NCI-H146 treated with DMSO at 0.1 percent for 48 hours (cell line): ENCODE data around the gene TPH1.
A peak's percentile ranks its signal among the peaks of the same experiment; 100 is the strongest.
"Not testable (repeated sequence)": the region's sequence is repeated elsewhere in the genome, so short reads cannot be mapped to it uniquely, and the experiment has no call there.

ENCODE experiments used
- DNase-seq: peaks from one replicate; lab custom pipeline; 2025; ENCODE audit not compliant: unreplicated experiment; lab: John Stamatoyannopoulos, UW

TPH1 gene

DNA sequence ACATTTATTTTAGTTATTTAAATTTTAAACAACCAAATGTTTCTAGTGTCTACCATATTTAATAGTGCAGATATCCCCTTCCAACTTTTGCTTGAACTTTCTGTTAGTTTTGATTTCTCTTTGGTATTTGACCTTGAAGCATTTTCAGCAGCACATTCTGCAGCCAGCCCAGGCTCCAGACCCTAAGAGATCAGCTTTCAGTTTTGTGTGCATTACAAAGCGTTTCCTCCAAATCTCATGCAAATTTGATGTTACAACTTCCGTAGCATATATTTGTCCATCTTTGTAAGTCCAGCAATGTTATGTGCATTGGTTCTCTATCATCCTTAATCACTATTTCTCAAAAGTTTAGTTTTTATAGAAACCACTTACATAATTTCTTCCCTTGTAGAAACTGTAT lies 18.6 kb downstream of the TPH1 start:
- no peak for DNase-seq

DNA sequence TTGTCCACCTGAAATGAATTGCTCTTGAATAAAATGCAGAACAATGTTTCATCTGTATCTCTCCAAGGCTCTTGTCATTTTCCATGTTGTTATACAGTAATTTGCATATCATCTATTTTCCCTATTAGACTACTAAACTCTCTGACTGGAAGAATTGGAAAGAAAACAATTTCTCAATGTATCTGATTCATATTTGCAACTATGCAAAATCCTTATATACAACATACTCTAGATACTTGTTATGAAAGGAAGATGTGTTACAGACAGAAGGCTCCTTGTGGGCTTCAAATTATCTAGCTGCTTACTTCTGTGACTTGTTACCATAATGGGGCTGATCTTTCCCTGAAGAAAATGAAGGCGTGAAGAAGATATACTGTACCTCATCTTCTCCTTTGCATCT lies 23.6 kb downstream of the TPH1 start:
- no peak for DNase-seq

DNA sequence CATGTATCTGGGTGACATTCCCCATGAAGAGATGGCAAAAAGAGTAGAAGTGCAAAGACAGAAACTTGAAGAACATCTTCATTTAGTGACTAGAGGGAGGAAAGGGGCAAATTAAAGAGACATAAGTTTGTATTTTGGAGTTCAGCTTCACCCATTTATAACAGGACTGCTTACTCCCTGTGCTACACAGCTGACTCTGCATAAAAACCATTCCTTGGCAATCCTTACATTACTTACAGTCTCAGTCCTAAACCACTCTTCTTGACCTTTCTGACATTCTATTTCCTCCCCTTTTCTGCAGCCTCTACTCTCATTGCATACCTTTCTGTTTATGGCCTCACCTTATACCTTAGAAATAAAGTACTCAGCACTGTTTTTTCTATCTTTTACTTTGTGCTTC lies 26.4 kb downstream of the TPH1 start:
- no peak for DNase-seq

DNA sequence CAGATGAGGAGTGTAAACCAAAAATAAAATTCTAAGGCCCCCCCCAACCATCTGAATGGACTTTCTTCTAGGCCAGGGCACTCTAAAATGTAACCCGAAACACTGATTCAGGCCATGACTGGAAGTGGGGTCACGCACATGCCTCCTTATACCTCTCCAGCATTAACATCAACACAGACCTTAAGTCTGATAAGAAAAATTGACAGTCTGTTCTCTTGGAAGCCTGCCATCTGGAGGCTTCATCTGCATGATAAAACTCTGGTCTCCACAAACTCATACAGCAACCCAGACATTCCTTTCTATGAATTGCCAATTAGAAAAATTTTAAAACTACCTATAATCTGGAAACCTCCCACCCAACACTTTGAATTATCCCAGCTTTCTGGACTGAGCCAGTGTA lies 29.3 kb downstream of the TPH1 start:
- DNase-seq: no peak

DNA sequence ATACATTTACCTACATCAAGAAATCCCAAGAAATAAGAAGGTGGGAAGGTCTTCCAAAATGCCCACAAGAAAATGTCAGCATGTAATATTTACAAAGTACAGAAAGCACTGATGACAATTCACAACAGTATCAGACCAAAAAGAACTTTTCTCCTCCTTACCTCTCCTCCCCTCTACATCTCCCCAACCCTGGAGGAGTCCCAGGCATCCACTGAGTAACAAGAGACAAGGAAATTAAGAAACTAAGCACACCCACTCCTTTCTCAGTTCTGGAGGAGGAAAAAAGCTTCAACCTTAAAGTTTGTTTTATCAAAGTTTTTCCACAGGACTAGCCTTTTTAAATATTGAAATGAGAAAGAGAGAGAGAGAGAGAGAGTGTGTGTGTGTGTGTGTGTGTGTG lies 31.2 kb downstream of the TPH1 start:
- no peak for DNase-seq

DNA sequence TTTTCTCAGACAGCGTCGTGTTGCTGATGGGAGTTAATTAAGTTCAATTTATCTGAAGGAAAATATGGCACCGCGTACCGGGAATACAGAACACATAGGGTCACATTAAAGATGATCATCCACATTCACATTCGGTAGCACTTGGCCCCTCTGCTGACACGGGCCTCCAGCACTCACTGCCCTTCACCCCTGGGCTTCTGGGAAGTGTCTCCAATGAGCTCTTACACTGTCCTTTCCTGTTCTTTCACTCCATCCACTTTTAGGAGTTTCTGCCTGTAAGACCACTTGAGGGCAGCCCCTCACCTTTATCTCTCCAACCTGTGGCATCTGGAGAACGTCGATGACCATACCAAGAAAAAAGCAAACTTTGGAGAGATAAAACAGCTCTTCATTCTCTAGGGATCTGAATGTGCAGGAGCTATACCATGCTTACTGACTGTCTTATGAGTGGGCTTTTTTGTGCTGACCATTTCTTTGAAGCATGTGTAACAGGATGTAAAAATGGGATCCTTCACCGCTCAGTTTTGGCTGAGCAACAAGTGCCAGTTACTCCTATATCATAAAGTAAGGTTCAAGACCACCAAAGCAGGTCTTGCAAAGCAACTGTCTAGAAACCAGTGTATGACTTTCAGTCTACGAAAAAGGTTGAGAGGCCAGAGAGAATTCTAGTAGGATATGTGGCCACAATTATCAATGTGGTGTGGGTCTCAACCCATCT lies 32.1 kb downstream of the TPH1 start:
- DNase-seq: peak; percentile 39

DNA sequence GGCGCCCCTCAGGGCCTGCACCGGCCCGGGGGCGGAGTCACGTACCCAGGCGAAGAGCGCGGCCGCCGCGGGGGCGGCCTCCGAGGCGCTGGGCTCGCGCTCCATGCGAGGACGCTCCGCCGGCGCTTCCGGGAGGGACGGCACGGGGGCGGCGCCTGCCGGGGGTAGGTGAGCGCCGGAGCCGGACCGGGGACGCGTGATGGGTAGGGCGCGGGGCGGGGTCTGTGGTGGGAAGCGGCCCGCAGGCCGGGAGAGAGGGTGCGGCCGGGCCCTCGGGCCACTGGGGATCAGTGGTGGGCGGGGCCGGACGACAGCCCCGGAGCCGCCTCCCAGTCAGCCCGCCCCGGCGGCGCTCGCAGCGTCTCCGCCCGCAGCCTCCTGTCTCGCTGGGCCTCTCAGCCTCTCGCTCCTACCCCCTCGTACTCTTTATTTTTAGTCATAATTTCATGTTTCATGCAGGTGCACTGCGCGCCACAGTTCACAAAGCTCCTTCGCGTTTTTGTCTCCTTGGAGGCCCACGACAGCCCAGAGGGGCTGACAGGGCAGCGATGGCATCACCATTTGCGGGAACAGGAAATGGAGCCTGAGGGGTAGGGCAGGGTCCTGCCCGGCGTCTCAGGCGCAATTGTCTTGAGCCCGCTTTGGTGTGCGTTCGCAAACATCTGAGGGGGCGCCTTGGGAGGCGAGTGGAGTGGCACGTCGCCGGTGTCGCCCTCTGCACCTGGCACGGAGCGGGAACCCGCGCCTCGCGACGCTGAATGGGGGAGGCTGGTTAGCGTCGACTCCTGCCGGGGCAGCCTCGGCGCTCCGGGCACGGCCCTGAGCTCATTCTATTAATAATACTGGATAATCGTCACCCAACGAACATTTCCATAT lies 32.9 kb downstream of the TPH1 start, which contains the start of gene SERGEF:
Gene SERGEF (minus strand): TSS at position 142 of the 876 bp plus-strand sequence. CDS start 37 bp downstream, at position 105.
- DNase-seq: peak; percentile 90

DNA sequence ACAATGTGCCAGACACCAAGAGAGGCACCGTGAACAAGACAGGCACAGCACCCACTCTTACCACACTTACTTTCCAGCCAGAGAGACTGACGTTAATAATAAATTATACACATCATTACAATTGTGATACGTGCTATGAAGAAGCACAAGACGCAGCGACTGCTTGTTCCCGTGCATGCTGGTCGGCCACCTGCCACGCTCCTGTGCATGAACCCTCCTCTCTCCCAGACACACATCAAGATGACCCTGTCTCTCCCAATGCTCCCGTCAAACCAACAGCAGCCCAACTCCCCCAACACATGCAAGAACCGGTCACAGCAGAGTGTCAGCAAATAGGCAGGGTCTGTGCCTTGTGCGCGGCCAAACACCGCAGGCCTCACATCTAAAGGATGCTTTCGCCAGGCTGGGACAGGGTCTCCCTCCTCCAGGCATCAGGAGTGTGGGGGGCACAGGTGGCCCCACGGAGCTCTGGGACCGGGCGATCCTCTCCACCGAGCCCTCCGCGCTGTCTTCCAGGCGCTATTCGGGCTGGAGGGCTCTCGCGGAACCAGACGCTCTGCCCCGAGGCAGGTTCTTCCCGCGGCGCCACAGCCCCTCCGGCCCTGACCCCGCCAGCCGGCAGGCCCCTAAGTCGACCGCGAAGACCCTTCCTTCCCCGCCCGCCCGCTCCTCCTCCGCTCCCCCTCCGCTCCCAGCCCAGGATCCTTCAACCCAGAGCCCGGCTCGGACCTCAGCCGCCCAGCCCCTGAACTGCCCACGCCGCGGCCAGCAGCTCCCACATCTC lies 33.8 kb downstream of the TPH1 start:
- DNase-seq: peak; percentile 26

DNA sequence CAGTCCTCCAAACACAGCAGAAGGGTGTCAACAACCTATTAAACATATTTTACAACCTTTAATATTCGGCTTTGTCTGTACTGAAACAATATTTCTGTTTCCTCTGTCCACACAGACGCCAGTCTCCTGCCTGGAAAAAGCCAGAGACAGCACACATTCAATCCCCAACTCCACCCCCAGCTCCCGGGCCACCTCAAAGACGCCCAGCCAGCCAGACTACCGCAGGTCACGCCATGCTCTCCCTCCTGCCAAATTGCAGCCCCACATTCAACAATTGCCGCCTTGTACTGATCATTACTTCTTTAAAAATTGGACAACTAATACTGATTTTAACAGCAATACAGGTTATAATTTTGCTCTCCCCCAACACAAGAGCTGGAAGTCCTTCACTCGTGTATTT lies 34.4 kb downstream of the TPH1 start:
- DNase-seq: no peak

DNA sequence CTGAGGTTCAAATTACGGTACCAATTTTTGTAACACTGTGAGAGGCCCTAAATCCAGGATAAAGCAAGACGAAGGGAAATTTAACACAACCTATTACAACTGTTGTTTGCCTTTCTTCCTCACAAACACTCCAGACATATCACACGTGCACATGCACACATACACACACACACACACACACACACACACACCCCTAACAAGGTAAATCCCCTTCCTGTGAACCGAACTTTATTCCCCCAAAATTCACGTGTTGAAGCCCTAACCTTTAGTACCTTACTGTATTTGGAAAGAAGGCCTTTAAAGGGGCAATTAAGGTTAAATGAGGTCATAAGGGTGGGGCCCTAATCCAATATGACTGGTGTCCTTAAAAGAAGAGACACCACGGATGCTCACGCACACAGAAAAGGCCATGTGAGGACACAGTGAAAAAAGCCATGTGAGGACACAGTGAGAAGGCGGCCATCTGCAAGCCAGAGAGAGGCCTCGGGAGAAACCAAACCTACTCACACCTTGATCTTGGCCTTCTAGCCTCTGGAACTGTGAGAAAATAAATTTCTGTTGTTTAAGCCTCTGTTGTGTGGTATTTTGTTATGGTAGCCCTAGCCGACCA lies 35.0 kb downstream of the TPH1 start:
- DNase-seq: no peak

DNA sequence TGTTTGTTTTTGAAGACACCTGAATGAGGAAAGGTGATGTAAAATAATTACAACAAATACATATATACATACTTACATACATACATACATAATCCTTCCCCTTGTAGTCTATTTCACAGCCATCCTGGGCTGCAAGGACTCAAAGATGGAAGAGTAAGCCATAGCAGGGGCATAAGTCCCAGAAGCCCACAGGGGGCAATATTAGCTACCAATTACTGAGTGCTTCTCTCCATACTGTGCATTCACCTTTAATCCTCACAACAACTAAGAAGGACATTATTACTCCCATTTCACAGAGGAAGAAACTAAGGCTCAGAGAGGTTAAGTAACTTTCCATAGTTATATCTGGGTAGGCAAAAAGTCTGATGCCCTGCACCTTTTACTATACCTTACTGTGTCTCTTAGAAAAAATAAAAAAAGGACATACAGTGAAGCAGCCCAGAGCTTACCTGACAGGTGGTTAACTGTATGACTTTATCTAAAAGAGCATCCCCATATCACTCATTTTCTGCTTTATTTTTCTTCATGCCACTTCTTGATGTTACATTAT lies 35.9 kb downstream of the TPH1 start:
- no peak for DNase-seq

DNA sequence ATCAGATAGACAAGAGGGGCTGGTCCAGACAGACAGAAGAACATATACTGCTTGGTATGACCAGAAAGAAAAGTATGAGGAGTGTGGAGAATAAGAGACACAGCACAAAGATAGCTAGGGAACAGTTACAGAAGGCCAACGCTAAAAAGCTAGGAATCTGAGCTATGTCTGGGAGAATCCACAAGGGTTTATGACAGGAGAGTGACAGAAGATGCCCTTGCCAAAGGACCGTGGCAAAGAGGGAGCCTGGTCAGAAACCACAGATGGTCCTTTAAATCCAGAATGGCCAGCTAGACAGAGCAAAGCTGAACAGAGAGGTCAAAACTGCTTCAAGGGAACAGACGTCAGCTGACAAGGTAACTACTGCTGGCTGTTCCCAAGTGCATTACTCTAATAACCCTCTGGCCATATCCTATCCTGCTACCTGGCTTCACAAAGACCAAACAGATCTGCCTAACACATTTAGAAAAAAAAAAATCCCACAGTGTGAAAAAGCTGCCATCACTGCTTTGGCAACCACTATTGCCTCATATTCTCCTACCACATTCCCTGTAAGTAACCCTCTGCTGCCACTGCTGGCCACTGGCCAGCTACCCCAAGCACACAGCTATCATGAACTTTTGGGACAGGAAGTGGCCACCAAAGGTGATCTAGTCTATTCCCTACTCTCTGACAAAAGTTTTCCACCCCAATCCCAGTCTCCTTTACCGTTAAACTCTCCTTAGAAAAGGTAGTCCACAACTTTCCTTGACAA lies 40.5 kb downstream of the TPH1 start:
- DNase-seq: no peak

DNA sequence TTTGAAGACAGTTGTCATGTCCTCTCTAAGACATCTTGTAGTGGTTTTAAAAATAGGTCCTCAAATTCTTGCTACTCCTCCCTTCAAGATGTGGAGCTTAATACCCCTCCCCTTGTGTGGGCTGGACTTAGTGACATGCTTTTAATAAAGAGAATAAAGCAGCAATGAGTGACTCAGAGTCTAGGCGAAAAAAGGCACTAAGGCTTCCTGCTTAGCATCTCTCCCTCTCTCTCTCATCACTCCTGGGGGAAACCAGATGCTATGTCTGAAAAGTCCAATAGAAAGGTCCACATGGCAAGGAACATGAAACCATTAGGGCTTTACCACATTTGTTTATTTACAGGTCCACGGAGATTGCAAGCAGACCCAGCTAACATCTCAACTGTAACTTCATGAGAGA lies 44.9 kb downstream of the TPH1 start:
- no peak for DNase-seq

DNA sequence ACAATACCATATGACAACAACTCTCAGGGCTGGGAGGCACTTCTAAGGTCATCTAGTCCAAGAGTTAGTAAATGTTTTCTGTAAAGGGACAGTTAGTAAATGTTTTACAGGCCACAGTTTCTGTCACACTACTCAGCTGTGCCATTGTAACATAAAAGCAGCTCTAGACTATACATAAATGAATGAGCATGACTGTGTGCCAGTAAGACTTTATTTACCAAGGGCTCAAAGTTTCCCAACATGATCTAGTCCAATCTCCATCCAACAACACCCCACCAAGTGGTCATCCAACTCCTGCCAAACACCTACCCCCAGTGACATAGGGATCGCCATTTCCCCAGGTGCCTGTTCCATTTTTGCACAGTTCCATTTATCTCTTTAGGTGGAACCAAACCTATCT lies 45.3 kb downstream of the TPH1 start:
- DNase-seq: no peak

DNA sequence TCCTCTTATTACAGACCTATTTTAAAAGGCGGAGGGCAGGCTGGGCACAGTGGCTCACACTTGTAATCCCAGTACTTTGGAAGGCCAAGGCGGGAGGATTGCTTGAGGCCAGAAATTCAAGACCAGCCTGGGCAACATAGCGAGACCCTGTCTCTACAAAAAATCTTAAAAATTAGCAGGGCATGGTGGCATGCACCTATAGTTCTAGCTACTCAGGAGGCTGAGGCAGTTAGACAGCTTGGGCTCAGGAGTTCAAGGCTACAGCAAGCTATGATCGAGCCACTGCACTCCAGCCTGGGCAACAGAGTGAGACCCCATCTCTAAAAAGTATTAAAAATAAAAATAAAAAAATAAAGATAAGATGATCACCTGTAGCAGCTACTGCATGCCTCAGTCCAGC lies 45.9 kb downstream of the TPH1 start:
- not testable (repeated sequence) for DNase-seq
